Heart right ventricle (tissue), 16 donors: Measurements from ENCODE around the gene RIPK4. TPM values are rescaled to one million over a fixed set of nuclear protein-coding genes. Genes with fewer than 3 reads are reported as not detected.

Source experiments
- ATAC-seq, 8 donors: fragments of 200-7000 bp; cut with Tn5 transposase; one replicate each; pipeline ENCODE4 v1.9.1; 2020; ENCODE audit warnings: mild to moderate bottlenecking in 8 of 8, moderate library complexity in 8 of 8, moderate number of reproducible peaks in 1 of 8
- DNase-seq, 2 donors: peaks; one replicate each; pipeline ENCODE4 v3.0.0-alpha.2; 2020
- H3K27ac ChIP-seq, 10 donors: fragments of 200-600 bp; sonication (generic) in 2 of 10; one replicate each; pipeline versions ENCODE4 v1.5.0 to v1.8.0; 2020 to 2022; ENCODE audit warnings: mild to moderate bottlenecking in 3 of 10
- H3K27me3 ChIP-seq, 7 donors: fragments of 200-600 bp; one replicate each; pipeline ENCODE4 v1.8.0; 2021 to 2022; ENCODE audit warnings: mild to moderate bottlenecking in 2 of 7
- H3K36me3 ChIP-seq, 9 donors: fragments of 200-600 bp; sonication (generic) in 1 of 9; one replicate each; pipeline versions ENCODE4 v1.5.0 to v1.8.0; 2020 to 2022; ENCODE audit warnings: mild to moderate bottlenecking in 2 of 9
- H3K4me1 ChIP-seq, 9 donors: fragments of 200-600 bp; sonication (generic) in 1 of 9; one replicate each; pipeline versions ENCODE4 v1.5.0 to v1.8.0; 2020 to 2022; ENCODE audit warnings: mild to moderate bottlenecking in 4 of 9
- H3K4me3 ChIP-seq, 10 donors: fragments of 200-600 bp; sonication (generic) in 2 of 10; one replicate each; pipeline versions ENCODE4 v1.5.0 to v1.8.0; 2020 to 2022; ENCODE audit warnings: mild to moderate bottlenecking in 7 of 10, moderate library complexity in 2 of 10
- H3K9me3 ChIP-seq, 11 donors: fragments of 200-600 bp in 10 of 11; sonication (generic) in 2 of 11; one replicate each; pipeline versions ENCODE4 v1.5.0 to v1.8.0; 2013 to 2022; ENCODE audit warnings: mild to moderate bottlenecking in 2 of 11, control low read depth in 1 of 11, moderate library complexity in 1 of 11
- CTCF ChIP-seq, 9 donors: fragments of 200-600 bp; sonication (generic) in 2 of 9; IDR thresholded peaks; one replicate each; pipeline versions ENCODE4 v1.5.0 to v1.8.0; 2021 to 2022; ENCODE audit warnings: antibody characterized with exemption in 9 of 9, mild to moderate bottlenecking in 5 of 9, moderate library complexity in 1 of 9
- WGBS, 2 donors: extraction: QIAGEN DNeasy Blood & Tissue Kit; methylation state at CpG; one replicate each; pipeline ENCODE4 v1.1.7; 2013; ENCODE audit warnings: inconsistent platforms in 1 of 2; 5-methylcytosine and 5-hydroxymethylcytosine counted together
- intact Hi-C, 10 donors: fragments of 100-400 bp; cut with DNase I; formaldehyde crosslinking; loops; one replicate each; pipeline versions ENCODE4 v1.11.1 to v1.14.2; 2022
- polyA plus RNA-seq, 2 donors: library from polyadenylated mRNA; stranded (reverse); fragments of 200-250 nt; gene quantifications; one replicate each; pipeline ENCODE4 v1.2.3, GENCODE V29; 2013
- total RNA-seq, 10 donors: library from RNA; stranded (reverse); fragmentation: NEBNext Ultra II Directional in 3 of 10; extraction: Animal tissue kit (Norgen Biotek cat#: 25700) in 3 of 10; gene quantifications; one replicate each; pipeline versions ENCODE4 v1.2.1 to v1.2.4, GENCODE V29; 2021 to 2023
- donor health status: Arrhythmogenic right ventricular cardiomyopathy.
- donor health status: ischemic (EF 13 %, LVEDD 7.1; RV severe dilation, severe dysfunction).
- donor health status: healthy with polysubstance abuse.
- donor health status: DM: no; HTN: yes; CAD: no.
- donor health status: DM: no; HTN: no; CAD: no.
- donor health status: ischemic (EF 25% LVEDD 6.9; RV normal size, moderate dysfunction).
- donor health status: ischemic (EF 25% LVEDD 5.7; RV mildly dilated, moderate dysfunction).
- donor health status: healthy.
- donor health status: DM: yes; HTN: yes; CAD: no.
- donor health status: Ischemic cardiomyopathy.
- donor health status: ischemic (EF 35%, LVEDD 5.7; RV mildly dilated, moderate dysfunction).
- donor health status: nonischemic (EF 11% LVEDD 7.7; RV severe dilation, severe dysfunction).
- donor health status: DM: yes; HTN: yes; CAD: no.
- donor health status: PGD.
- donor health status: ischemic (EF 29% LVEDD 5.4; RV normal size, mild dysfunction).
- donor health status: nonischemic (EF 23%, LVEDD 6.1; RV moderate dilation, normal function).

RIPK4 gene
- total and polyA plus RNA-seq, 12 donors: 0.04 to 0.15 (median 0.07) TPM; not detected in 5

- peaks cover 0 to 54% (median 14%) of the 10 kb centered on the region in 7 donors for H3K27me3 ChIP-seq
- no peak for TF ChIP-seq CTCF (IDR thresholded peaks at IDR 0.05)
- H3K4me3 ChIP-seq: no peak overlapping the region
- no peaks in the 10 kb centered on the region for H3K9me3 ChIP-seq
- WGBS, 2 donors: 88 to 95% methylated on average over 20 of the region's 20 CpGs
- no peak for DNase-seq
- intact Hi-C loops: no loop called here
- ATAC-seq: no peak
- H3K4me1 ChIP-seq: no peaks in the 10 kb centered on the region
- H3K27ac ChIP-seq: no peak overlapping the region
- no peaks in the 10 kb centered on the region for H3K36me3 ChIP-seq
These were observed 18.7 kb downstream of the RIPK4 start for GRCh38 chr21:41747943-41748738.

- Histone ChIP-seq H3K27ac (no peak overlapping the region), H3K4me1 (no peaks in the 10 kb centered on the region), H3K27me3 (peaks cover 0 to 64% (median 18%) of the 10 kb centered on the region in 7 donors), H3K36me3 (no peaks in the 10 kb centered on the region), H3K4me3 (no peak overlapping the region), H3K9me3 (no peaks in the 10 kb centered on the region)
- intact Hi-C loops: no loop called here
- ATAC-seq (no peak), DNase-seq (no peak)
- no peak for TF ChIP-seq CTCF (IDR thresholded peaks at IDR 0.05)
- 82 to 87% methylated on average over 8 of the region's 8 CpGs for WGBS, 2 donors
These were observed 20.2 kb downstream of the RIPK4 start for GRCh38 chr21:41746744-41747006.

- peaks cover 0 to 65% (median 18%) of the 10 kb centered on the region in 7 donors for H3K27me3 ChIP-seq
- H3K4me1 ChIP-seq: no peaks in the 10 kb centered on the region
- 93% methylated on average over 34 of the region's 34 CpGs for WGBS, 2 donors
- no peak for TF ChIP-seq CTCF (IDR thresholded peaks at IDR 0.05)
- H3K4me3 ChIP-seq: no peak overlapping the region
- intact Hi-C loops: no loop called here
- DNase-seq (no peak), ATAC-seq (peak in 1 of 8 donors; percentile 14)
- no peaks in the 10 kb centered on the region for H3K36me3 ChIP-seq
- H3K9me3 ChIP-seq: no peaks in the 10 kb centered on the region
- H3K27ac ChIP-seq: no peak overlapping the region
These were observed 20.7 kb downstream of the RIPK4 start for GRCh38 chr21:41745971-41746743.

GRCh38 chr21:41745026-41745820, 21.6 kb downstream of the RIPK4 start:
- no peak for DNase-seq
- TF ChIP-seq CTCF (IDR thresholded peaks at IDR 0.05): no peak
- H3K27ac ChIP-seq: no peak overlapping the region
- H3K27me3 ChIP-seq: peaks cover 0 to 57% (median 18%) of the 10 kb centered on the region in 7 donors
- no peaks in the 10 kb centered on the region for H3K9me3 ChIP-seq
- H3K4me3 ChIP-seq: no peak overlapping the region
- intact Hi-C loops: no loop called here
- WGBS, 2 donors: 85 to 87% methylated on average over 25 of the region's 25 CpGs
- no peaks in the 10 kb centered on the region for H3K4me1 ChIP-seq
- H3K36me3 ChIP-seq: no peaks in the 10 kb centered on the region
- ATAC-seq: no peak
